ENCODE data around the gene PLEKHA8.

- TF ChIP-seq POLR2A (IDR thresholded peaks at IDR 0.05) = no peak
- TF ChIP-seq, protein P1, sequence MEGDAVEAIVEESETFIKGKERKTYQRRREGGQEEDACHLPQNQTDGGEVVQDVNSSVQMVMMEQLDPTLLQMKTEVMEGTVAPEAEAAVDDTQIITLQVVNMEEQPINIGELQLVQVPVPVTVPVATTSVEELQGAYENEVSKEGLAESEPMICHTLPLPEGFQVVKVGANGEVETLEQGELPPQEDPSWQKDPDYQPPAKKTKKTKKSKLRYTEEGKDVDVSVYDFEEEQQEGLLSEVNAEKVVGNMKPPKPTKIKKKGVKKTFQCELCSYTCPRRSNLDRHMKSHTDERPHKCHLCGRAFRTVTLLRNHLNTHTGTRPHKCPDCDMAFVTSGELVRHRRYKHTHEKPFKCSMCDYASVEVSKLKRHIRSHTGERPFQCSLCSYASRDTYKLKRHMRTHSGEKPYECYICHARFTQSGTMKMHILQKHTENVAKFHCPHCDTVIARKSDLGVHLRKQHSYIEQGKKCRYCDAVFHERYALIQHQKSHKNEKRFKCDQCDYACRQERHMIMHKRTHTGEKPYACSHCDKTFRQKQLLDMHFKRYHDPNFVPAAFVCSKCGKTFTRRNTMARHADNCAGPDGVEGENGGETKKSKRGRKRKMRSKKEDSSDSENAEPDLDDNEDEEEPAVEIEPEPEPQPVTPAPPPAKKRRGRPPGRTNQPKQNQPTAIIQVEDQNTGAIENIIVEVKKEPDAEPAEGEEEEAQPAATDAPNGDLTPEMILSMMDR (IDR thresholded peaks at IDR 0.05) = no peak
Measured at GRCh38 chr7:30047124-30047523, 18.9 kb downstream of the PLEKHA8 start.
